GM18502 (cell line): Measurements from ENCODE around the gene RAP2C.
"Not testable (repeated sequence)": the region's sequence is repeated elsewhere in the genome, so short reads cannot be mapped to it uniquely, and the experiment has no call there.

Source experiments
- ATAC-seq: cut with Tn5 transposase; IDR thresholded peaks from one replicate; pipeline ENCODE4 v1.9.1; 2021; ENCODE audit warnings: mild to moderate bottlenecking; ENCODE audit not compliant: unreplicated experiment, poor library complexity

Gene RAP2C

GRCh38 chrX:132204629-132205028 lies 14.6 kb downstream of the RAP2C start:
- ATAC-seq, result no peak

GRCh38 chrX:132200976-132201375 lies 18.3 kb downstream of the RAP2C start:
- ATAC-seq, result no peak

- no peak for ATAC-seq
Observed at GRCh38 chrX:132199941-132200340, 19.3 kb downstream of the RAP2C start.

- ATAC-seq, result no peak
Observed at GRCh38 chrX:132193872-132194574, 25.2 kb downstream of the RAP2C start.

GRCh38 chrX:132191938-132192337 lies 27.3 kb downstream of the RAP2C start:
- no peak for ATAC-seq

GRCh38 chrX:132188175-132188574 lies 31.1 kb downstream of the RAP2C start:
- ATAC-seq, result no peak

- no peak for ATAC-seq
Observed at GRCh38 chrX:132187451-132187850, 31.8 kb downstream of the RAP2C start.

- ATAC-seq, result no peak
Observed at GRCh38 chrX:132184871-132185270, 34.4 kb downstream of the RAP2C start.

- no peak for ATAC-seq
Observed at GRCh38 chrX:132181364-132181763, 37.9 kb downstream of the RAP2C start.

- ATAC-seq, result no peak
Observed at GRCh38 chrX:132180929-132181328, 38.3 kb downstream of the RAP2C start.

GRCh38 chrX:132173647-132174046 lies 45.6 kb downstream of the RAP2C start:
- ATAC-seq, result no peak

- no peak for ATAC-seq
Observed at GRCh38 chrX:132171881-132172280, 47.4 kb downstream of the RAP2C start.

- ATAC-seq, result no peak
Observed at GRCh38 chrX:132171478-132171877, 47.8 kb downstream of the RAP2C start.

- no peak for ATAC-seq
Observed at GRCh38 chrX:132169554-132169953, 49.7 kb downstream of the RAP2C start.

- ATAC-seq, result no peak
Observed at GRCh38 chrX:132165651-132166050, 53.6 kb downstream of the RAP2C start.

- no peak for ATAC-seq
Observed at GRCh38 chrX:132165005-132165404, 54.2 kb downstream of the RAP2C start.

GRCh38 chrX:132163094-132163493 lies 56.2 kb downstream of the RAP2C start:
- not testable (repeated sequence) for ATAC-seq

- no peak for ATAC-seq
Observed at GRCh38 chrX:132153166-132153565, 66.1 kb downstream of the RAP2C start.
